Central memory CD8-positive, alpha-beta T cell (primary cell): ENCODE data around the gene PELO.

ENCODE experiments used
- ATAC-seq: fragments of 150-1000 bp; cut with Tn5 transposase; replicated peaks from 2 replicates; pipeline ENCODE4 v1.10.0; 2022; ENCODE audit warnings: mild to moderate bottlenecking, moderate FRiP score, moderate number of reproducible peaks; ENCODE audit not compliant: poor library complexity, severe bottlenecking; ENCODE audit errors: extremely low read depth
- DNase-seq, 2 donors: peaks; one replicate each; pipeline ENCODE4 v3.0.0; 2021; ENCODE audit warnings: low spot score in 2 of 2
- H3K27ac Mint-ChIP-seq: one replicate; pipeline ENCODE4 v1.8.0; 2022; ENCODE audit warnings: low read depth, mild to moderate bottlenecking, moderate library complexity, mixed read lengths
- H3K27me3 Mint-ChIP-seq: one replicate; pipeline ENCODE4 v1.8.0; 2022; ENCODE audit warnings: mixed read lengths
- H3K36me3 Mint-ChIP-seq: one replicate; pipeline ENCODE4 v1.8.0; 2022; ENCODE audit warnings: mild to moderate bottlenecking, moderate library complexity, mixed read lengths; ENCODE audit not compliant: insufficient read depth
- H3K4me1 Mint-ChIP-seq: one replicate; pipeline ENCODE4 v1.8.0; 2022; ENCODE audit warnings: mixed read lengths
- H3K4me3 Mint-ChIP-seq: one replicate; pipeline ENCODE4 v1.8.0; 2022; ENCODE audit warnings: mild to moderate bottlenecking, moderate library complexity, mixed read lengths
- H3K9me3 Mint-ChIP-seq: one replicate; pipeline ENCODE4 v1.8.0; 2022; ENCODE audit warnings: mixed read lengths

Gene PELO

DNA sequence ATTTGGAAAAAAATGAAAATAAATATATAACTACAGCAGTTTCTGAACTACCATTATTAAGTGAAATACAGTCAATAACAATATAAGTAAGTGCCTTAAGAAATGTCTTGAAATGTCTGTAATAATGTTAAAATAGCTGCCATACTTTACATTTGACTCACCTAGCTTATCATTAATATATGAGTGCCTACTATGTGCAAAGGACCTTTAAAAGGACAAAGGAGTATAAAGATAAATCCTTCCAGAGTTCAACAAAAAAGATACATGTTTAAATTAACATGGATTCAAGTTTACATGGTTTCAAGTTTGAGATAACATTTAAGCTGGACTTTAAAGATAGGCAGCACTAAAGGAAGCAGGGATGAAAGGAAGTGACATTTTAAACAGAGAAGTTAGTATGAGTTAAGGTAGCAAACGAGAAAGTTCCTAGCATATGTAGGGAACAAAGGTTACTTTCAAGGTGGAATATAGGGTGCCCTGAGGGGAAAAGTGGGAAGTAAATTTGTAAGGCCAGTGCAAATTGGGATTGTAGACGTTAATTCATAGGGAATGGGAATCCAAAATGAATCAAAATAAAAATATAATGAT lies 8.9 kb downstream of the PELO start:
- Mint-ChIP-seq H3K27ac (no peak overlapping the region), H3K36me3 (peaks cover 13% of the 10 kb centered on the region), H3K4me3 (no peak overlapping the region), H3K27me3 (no peaks in the 10 kb centered on the region), H3K4me1 (peaks cover 42% of the 10 kb centered on the region), H3K9me3 (no peaks in the 10 kb centered on the region)
- ATAC-seq (no peak), DNase-seq (no peak)

- peaks cover 14% of the 10 kb centered on the region for H3K36me3 Mint-ChIP-seq
- H3K27ac Mint-ChIP-seq = peak overlapping the region; percentile 94
- ATAC-seq (no peak), DNase-seq (no peak)
- no peaks in the 10 kb centered on the region for H3K9me3 Mint-ChIP-seq
- H3K4me1 Mint-ChIP-seq = peaks cover 49% of the 10 kb centered on the region
- no peaks in the 10 kb centered on the region for H3K27me3 Mint-ChIP-seq
- peak overlapping the region; percentile 94 for H3K4me3 Mint-ChIP-seq
These were observed 11.2 kb downstream of the PELO start for GRCh38 chr5:52798938-52799337.

DNA sequence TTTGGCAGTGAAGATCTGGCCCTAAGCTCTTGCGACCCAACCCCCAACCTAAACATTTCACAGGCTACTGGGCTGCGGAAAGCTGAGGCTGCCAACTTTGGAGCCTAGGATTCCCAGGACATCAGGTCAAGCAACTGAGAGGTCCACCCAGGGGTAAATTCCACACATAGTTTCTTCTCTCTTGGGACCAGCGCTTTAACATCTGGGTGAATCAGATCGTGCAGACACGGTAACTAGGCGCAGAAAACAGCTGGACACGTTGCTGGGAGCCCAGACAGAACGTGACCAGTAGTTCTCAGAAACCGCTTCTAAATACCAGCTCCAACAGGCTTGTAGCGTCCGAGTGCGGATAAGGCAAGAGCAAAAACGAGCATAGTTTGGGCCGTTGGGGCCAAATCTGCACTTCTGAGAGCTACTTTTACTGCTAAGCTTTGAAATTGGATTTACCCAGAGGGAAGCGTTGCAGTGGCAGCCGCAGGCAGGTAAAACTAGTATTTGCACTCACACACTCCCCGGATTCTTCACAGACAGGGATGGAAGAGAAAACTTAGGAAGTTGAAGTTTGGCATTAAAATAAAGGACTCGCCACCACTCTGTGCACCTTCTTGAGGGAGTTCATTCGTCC lies 11.8 kb downstream of the PELO start:
- Mint-ChIP-seq H3K36me3 (peaks cover 14% of the 10 kb centered on the region), H3K27ac (peak overlapping the region; percentile 94), H3K9me3 (no peaks in the 10 kb centered on the region), H3K4me3 (peak overlapping the region; percentile 94), H3K27me3 (no peaks in the 10 kb centered on the region), H3K4me1 (peaks cover 53% of the 10 kb centered on the region)
- DNase-seq (no peak), ATAC-seq (peak; percentile 17)

GRCh38 chr5:52799983-52800393 lies 12.3 kb downstream of the PELO start:
- Mint-ChIP-seq H3K27me3 (no peaks in the 10 kb centered on the region), H3K4me3 (peak overlapping the region; percentile 94), H3K36me3 (peaks cover 15% of the 10 kb centered on the region), H3K4me1 (peaks cover 55% of the 10 kb centered on the region), H3K27ac (peak overlapping the region; percentile 94), H3K9me3 (no peaks in the 10 kb centered on the region)
- peak; percentile 85 for ATAC-seq
- peak; percentile 89 to 91 for DNase-seq

GRCh38 chr5:52800394-52801213 lies 12.9 kb downstream of the PELO start:
- H3K4me1 Mint-ChIP-seq = peaks cover 55% of the 10 kb centered on the region
- no peaks in the 10 kb centered on the region for H3K27me3 Mint-ChIP-seq
- no peaks in the 10 kb centered on the region for H3K9me3 Mint-ChIP-seq
- peak overlapping the region; percentile 94 for H3K27ac Mint-ChIP-seq
- DNase-seq (peak in 1 of 2 donors; percentile 20), ATAC-seq (peak; percentile 57)
- H3K36me3 Mint-ChIP-seq = peaks cover 19% of the 10 kb centered on the region
- peak overlapping the region; percentile 94 for H3K4me3 Mint-ChIP-seq

- DNase-seq = no peak
- Mint-ChIP-seq H3K27ac (no peak overlapping the region), H3K4me3 (peak overlapping the region; percentile 94), H3K27me3 (no peaks in the 10 kb centered on the region), H3K4me1 (peaks cover 55% of the 10 kb centered on the region), H3K36me3 (peaks cover 21% of the 10 kb centered on the region), H3K9me3 (no peaks in the 10 kb centered on the region)
- no peak for ATAC-seq
These were observed 13.6 kb downstream of the PELO start for GRCh38 chr5:52801329-52801728.

DNA sequence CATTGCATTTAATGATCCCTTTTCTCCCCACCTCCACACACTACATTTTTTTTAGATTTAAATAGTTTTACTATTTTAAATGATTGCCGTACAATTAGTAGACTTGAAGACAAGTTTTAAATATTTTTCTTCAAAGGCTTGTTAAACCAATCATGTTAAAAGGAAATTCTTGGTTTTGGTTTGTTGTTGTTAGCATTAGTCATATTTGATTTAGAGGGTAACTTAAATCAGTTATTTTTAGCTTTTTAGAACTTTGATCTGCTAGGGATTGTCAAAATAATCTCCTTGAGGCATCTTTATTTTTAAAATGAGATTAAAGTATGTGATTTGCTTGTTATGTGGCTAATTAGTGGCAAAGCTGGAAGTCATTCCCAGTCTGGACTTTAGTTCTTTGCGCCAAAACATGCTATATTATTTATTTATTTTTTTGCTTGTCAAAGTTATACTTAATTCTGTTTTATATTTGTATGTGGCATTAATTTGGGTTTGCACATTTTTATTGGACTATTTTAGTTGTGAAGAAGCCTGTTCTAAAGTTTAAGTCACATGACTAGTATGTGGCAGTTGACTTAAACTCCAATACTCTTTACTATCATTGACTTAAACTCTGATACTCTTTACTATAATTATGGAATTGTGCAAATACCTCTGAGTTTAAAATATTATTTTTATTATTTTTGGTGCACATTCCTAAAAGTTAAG lies 14.7 kb downstream of the PELO start:
- peaks cover 21% of the 10 kb centered on the region for H3K36me3 Mint-ChIP-seq
- no peaks in the 10 kb centered on the region for H3K9me3 Mint-ChIP-seq
- H3K4me1 Mint-ChIP-seq = peaks cover 50% of the 10 kb centered on the region
- H3K4me3 Mint-ChIP-seq = no peak overlapping the region
- ATAC-seq = no peak
- no peak overlapping the region for H3K27ac Mint-ChIP-seq
- H3K27me3 Mint-ChIP-seq = no peaks in the 10 kb centered on the region
- DNase-seq = no peak

- Mint-ChIP-seq H3K36me3 (peaks cover 21% of the 10 kb centered on the region), H3K4me1 (peaks cover 49% of the 10 kb centered on the region), H3K4me3 (no peak overlapping the region), H3K9me3 (no peaks in the 10 kb centered on the region), H3K27me3 (no peaks in the 10 kb centered on the region), H3K27ac (no peak overlapping the region)
- ATAC-seq (no peak), DNase-seq (no peak)
These were observed 15.2 kb downstream of the PELO start for GRCh38 chr5:52802974-52803336.

- Mint-ChIP-seq H3K9me3 (no peaks in the 10 kb centered on the region), H3K36me3 (peaks cover 21% of the 10 kb centered on the region), H3K4me3 (no peak overlapping the region), H3K27me3 (no peaks in the 10 kb centered on the region), H3K27ac (no peak overlapping the region), H3K4me1 (peaks cover 34% of the 10 kb centered on the region)
- DNase-seq = no peak
- no peak for ATAC-seq
These were observed 16.7 kb downstream of the PELO start for GRCh38 chr5:52804387-52804791.

DNA sequence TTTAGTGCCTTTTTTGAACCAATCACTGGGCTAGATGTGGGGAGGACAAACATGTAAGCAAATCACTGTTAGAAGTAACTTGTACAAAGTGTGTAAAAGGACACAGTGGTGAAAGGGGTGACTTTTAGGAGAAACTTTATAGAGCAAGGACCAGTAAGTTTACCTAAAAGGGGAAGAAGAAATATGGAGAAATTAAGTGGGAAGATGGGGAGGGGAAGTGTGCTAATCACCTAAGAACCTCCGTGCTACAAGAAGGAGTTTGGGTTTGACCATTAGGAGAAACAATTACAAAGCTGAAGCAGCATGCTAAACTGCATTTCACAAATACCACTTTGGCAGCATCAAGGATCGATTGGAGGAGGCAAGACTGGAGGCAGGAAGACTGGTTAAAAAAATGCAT lies 17.3 kb downstream of the PELO start:
- DNase-seq (no peak), ATAC-seq (no peak)
- peaks cover 28% of the 10 kb centered on the region for H3K4me1 Mint-ChIP-seq
- no peaks in the 10 kb centered on the region for H3K27me3 Mint-ChIP-seq
- no peak overlapping the region for H3K27ac Mint-ChIP-seq
- H3K9me3 Mint-ChIP-seq = no peaks in the 10 kb centered on the region
- H3K36me3 Mint-ChIP-seq = peaks cover 15% of the 10 kb centered on the region
- H3K4me3 Mint-ChIP-seq = no peak overlapping the region

- no peak for ATAC-seq
- H3K4me1 Mint-ChIP-seq = peaks cover 23% of the 10 kb centered on the region
- no peaks in the 10 kb centered on the region for H3K9me3 Mint-ChIP-seq
- peaks cover 11% of the 10 kb centered on the region for H3K36me3 Mint-ChIP-seq
- H3K27ac Mint-ChIP-seq = no peak overlapping the region
- no peak overlapping the region for H3K4me3 Mint-ChIP-seq
- DNase-seq = no peak
- H3K27me3 Mint-ChIP-seq = no peaks in the 10 kb centered on the region
These were observed 17.9 kb downstream of the PELO start for GRCh38 chr5:52805615-52806014.

- H3K4me3 Mint-ChIP-seq = no peak overlapping the region
- no peaks in the 10 kb centered on the region for H3K27me3 Mint-ChIP-seq
- no peaks in the 10 kb centered on the region for H3K9me3 Mint-ChIP-seq
- no peak overlapping the region for H3K27ac Mint-ChIP-seq
- no peak for DNase-seq
- peaks cover 11% of the 10 kb centered on the region for H3K4me1 Mint-ChIP-seq
- ATAC-seq = no peak
- peaks cover 8% of the 10 kb centered on the region for H3K36me3 Mint-ChIP-seq
These were observed 19.3 kb downstream of the PELO start for GRCh38 chr5:52807037-52807436.
